Astrocyte of the spinal cord (primary cell): ENCODE data around the gene FBN3.
A peak's percentile ranks its signal among the peaks of the same experiment; 100 is the strongest.

Experiments used
- DNase-seq: peaks from one replicate; pipeline ENCODE4 v3.0.0; 2011; ENCODE audit warnings: low read depth, low spot score
- H3K4me3 ChIP-seq: 2 replicates; pipeline ENCODE4 v1.5.1; 2011; ENCODE audit warnings: low read depth, mild to moderate bottlenecking, low read length, moderate library complexity
- CTCF ChIP-seq: IDR thresholded peaks from 2 replicates; pipeline ENCODE4 v1.5.1; 2012; ENCODE audit warnings: low read depth, mild to moderate bottlenecking, low read length, inconsistent platforms
- in situ Hi-C: cut with HindIII; loops from 2 replicates; pipeline ENCODE4 v1.10.0; 2017; ENCODE audit warnings: low sequenced_read_pairs

FBN3 gene

GRCh38 chr19:8057545-8058270 is 91.7 kb downstream of the FBN3 start:
- in situ Hi-C loops: no loop called here
- no peak for TF ChIP-seq CTCF
- DNase-seq: no peak

GRCh38 chr19:8056533-8056932 is 92.9 kb downstream of the FBN3 start:
- in situ Hi-C loops: no loop called here
- no peak overlapping the region for H3K4me3 ChIP-seq
- no peak for TF ChIP-seq CTCF
- DNase-seq: no peak

More at GRCh38 chr19:8057545-8058270, 91.7 kb downstream of the FBN3 start:
- no peak overlapping the region for H3K4me3 ChIP-seq

GRCh38 chr19:8054169-8054568 is 95.2 kb downstream of the FBN3 start:
- H3K4me3 ChIP-seq: no peak overlapping the region
- in situ Hi-C loops: no loop called here
- no peak for DNase-seq
- TF ChIP-seq CTCF: no peak

- no peak for DNase-seq
- no peak for TF ChIP-seq CTCF
- in situ Hi-C loops: no loop called here
- H3K4me3 ChIP-seq: no peak within 1 kb of the TSS
Observed at GRCh38 chr19:8052464-8052859, 96.9 kb downstream of the FBN3 start, which contains the start of gene CCL25. Gene CCL25, plus strand, starts transcription at chr19:8052760. Its CDS starts 290 bp downstream, at chr19:8053050.

GRCh38 chr19:8050274-8051096 is 98.9 kb downstream of the FBN3 start:
- no peak for TF ChIP-seq CTCF
- in situ Hi-C loops: no loop called here
- no peak overlapping the region for H3K4me3 ChIP-seq

GRCh38 chr19:8046569-8047165 is 102.7 kb downstream of the FBN3 start:
- no peak overlapping the region for H3K4me3 ChIP-seq
- DNase-seq: no peak
- no peak for TF ChIP-seq CTCF
- in situ Hi-C loops: no loop called here

More at GRCh38 chr19:8050274-8051096, 98.9 kb downstream of the FBN3 start:
- peak; percentile 55 for DNase-seq
